ENCODE data around the gene RASSF5.

The RASSF5 gene

DNA sequence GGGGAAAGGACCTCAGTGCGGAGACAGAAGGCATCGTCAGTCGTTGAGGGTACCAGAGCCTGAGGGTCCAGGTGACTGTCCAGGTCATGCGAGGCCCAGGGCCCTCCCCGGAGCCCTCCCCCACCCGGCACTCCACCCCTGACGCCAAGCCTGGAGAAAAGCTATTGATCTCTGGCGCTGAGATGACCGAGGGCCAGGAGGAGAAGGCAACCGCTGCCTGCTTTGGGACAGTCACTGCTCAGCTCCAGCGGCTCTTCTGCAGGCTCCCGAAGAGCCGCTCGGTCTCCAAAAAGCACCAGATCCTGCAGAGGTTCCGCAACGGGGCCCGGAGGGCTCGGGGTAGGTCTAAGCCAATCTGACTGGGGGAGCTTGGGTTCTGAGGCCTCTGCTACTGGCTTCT, 10.9 kb downstream of the RASSF5 start:
- no peak for DNase-seq

DNA sequence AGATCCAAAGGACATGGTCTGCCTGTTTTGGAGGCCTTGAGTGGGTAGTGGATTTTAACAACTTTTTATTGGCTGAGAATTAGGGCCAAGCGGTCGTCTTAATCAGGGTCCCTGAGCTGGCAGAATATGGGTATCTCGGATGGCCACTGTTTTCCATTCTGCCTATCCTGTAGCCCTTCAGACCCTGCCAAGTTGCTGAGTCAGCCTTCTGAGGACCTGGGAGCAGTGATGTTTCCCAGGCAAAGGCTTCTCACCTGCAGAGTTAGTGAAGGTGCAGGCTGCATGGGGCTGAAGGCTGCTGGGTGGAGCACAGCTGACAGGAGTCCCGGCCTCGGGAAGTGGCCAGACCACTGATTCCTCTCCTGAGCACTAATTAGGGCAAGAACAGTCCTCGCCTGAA, 11.4 kb downstream of the RASSF5 start:
- DNase-seq = no peak

DNA sequence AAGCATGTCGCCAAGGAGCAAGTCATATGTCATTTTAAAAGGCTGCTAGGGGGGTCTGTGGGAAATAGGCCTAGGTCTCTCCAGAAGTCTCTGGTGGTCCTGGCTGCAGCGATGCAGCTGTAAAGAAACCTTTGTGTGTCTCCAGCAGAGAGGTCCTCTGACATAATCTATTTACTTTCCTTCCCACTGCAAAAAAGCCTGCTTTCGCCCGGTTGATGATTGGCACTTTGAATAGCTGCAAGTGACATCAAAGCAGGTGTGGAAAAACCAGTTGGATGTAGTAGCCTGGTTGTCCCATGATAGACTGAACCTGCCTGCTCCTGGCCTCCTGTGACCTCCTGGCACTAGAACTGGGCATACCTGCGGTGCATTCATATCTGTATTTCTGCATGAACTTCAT, 13.8 kb downstream of the RASSF5 start:
- no peak for DNase-seq

DNA sequence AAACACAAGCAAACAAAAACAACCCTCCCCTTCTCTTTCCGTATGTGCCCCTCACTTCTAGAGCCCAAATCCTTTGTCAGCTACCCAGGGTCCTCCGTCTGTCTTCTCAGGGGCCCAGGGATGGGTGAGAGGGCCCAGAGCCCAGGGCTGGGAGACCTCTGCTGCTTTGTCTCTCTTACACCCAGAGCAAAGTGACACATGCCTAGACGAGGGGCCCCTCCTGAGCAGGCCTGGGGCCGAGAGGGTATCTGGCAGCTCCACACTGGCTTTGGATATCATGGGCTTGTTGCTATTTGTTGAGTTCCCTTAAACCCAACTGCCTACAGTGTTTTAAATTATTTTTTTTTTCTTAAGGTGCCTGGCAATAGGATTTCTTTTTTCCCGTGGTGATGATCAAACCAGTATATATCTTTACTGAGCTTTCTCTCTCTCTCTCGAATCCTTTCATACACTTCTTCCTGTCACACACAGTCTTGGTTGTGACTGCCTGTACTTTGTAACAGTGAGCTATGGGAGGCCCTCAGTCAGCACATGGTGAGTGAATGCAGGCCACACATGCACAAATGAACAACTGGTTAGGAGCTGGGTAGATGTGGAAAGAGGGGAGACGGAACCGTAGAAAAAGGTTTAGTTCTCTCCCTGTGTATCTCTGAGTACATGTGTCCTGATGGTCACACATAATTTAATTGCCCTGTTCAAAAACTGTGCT, 14.5 kb downstream of the RASSF5 start:
- DNase-seq = no peak

DNA sequence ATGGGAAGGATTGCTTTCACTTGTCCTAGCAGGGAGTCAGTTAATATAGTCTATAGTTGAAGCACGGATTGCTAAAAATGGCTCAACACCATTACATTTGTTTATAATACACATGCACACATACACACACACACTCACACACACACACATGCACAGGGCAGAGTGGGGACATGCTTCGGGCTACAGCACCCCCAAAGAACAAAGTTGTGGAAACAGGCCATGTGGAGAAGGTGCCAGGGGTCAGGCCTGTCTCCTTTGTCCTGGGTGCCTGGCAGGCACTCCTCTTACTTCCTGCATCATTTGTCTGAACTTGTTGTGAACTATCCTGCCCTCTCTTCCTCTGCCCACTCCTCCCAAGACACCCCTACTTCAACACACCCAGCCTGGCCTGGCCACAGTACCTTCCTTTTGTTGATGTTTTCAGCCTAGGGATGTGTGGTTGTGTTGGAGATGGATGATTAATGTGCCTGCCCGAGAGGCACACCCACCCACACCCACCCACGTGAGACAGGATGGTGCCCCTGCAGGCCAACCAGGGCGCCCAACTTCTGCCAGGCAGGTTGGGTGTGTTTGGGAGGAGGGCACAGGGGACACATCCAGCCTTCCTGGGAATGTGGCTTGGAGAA, 17.5 kb downstream of the RASSF5 start:
- DNase-seq = no peak

DNA sequence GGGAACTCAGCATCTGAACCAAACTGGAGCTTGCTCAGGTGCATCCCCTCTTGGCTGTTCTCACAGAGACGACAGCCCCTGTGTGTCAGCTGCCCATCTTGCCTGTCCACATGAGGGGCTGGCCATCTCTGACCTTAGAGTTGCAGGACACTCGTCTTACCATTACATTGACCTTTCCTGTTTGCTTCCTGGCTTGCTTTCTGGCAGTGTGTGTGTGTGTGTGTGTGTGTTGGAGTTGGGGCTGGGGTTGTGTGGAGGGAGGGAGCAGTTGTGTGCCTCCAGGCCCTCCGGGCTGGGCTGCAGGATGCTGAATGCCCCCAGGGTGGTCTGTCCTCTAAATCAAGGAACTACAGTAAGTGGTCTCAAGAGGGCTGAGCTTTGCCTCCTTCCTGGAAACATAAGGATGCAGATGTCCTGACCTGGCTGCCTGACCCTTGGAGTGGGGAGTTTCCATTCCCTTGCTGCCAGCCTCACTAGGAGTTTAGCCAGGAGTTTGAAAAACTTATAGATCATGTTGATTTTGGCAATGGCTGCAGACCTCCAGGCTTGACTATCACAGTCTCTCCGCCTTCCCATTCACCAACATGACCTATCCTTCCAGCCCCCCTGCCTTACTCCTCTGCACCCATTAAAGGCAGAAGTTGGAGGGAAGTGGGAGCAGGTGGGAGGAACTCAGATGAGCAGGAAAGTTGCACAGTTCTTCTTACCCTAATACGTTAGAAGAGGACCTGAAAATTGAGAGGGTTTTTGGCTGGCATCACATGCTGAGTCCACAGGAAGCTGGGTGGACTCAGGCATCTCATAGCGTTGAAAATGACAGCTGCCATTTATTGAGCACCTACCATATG, 19.0 kb downstream of the RASSF5 start:
- no peak for DNase-seq

DNA sequence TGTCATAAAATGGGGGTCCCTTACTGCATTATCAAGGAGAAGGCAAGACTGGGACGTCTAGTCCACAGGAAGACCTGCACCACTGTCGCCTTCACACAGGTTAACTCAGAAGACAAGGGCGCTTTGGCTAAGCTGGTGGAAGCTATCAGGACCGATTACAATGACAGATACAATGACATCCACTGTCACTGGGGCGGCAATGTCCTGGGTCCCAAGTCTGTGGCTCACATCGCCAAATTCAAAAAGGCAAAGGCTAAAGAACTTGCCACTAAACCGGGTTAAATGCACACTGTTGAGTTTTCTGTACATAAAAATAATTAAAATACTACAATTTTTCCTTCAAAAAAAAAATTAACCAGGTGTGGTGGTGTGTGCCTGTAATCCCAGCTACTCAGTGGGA, 22.1 kb downstream of the RASSF5 start:
- no peak for DNase-seq

DNA sequence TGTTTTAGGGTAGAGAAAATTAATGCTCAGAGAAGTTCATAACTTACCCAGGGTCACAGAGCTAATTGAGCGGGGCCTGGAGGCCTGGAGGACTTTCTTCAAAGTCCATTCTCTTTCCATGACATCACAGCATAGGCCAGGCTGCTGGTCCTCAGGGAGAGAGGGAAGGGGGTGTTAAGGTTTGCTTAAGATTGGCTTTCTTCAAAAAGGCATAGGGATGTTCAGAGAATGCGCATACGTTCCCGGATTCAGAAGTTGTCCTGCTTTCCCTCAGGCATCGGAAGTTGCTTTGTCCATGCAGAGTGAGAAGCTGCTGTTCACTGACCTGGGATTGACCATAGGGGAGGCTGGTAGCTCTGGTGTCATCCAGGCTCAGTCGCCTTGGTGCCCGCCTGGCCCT, 25.0 kb downstream of the RASSF5 start:
- no peak for DNase-seq

DNA sequence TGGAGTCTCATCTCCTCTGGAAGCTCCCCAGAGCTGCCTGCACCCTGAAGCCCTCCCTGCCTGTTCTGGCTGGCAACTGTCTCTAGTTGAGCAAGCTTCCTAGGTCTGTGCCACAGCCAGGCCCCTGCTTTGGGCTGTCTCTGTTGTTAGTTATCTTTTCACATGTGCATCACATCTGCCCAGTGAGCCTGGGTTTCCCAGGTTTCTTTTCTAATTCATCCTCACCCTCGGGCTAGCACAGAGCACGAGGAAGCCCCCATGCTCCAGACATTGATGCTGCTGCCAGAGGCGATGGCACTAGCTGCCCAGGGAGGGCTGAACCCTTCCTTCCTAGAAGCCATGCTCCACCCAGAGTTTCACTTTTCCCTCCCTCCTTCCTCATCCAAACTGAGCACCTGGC, 27.2 kb downstream of the RASSF5 start:
- DNase-seq = no peak

DNA sequence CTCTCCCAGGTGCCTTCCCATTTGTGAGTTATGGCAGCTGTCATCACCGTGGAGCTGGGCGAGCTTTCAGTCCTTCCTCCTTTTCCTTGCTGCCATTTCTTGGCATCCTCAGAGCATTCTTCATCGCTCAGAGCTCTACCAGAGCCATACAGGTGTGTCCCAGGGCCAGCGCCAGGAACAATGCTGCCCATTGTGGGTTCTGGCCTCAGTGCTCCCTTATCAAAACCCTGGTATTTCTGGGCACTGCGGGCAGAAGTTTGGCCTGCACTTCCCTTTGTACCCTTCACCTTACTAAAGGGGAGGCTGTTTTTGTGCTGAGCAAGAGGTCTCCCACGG, 28.5 kb downstream of the RASSF5 start:
- no peak for DNase-seq

DNA sequence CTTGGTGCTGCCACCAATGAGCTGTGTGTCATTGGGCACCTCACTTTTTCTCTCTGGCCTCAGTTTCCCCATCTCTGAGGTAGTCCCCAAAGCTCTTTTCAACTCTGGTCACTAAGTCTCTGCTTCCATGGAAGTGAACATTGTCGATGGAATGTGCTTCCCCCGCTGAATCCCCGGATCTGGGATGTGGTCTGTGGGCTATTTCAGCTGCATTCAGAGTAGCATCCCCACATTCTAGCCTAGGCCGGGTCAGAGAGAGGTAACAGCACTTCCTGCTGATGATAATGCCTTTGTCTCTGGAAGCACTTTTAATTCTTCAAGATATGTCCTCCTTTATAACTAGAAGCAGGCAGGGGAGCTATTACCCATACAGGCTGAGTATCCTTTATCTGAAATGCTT, 29.8 kb downstream of the RASSF5 start:
- no peak for DNase-seq

DNA sequence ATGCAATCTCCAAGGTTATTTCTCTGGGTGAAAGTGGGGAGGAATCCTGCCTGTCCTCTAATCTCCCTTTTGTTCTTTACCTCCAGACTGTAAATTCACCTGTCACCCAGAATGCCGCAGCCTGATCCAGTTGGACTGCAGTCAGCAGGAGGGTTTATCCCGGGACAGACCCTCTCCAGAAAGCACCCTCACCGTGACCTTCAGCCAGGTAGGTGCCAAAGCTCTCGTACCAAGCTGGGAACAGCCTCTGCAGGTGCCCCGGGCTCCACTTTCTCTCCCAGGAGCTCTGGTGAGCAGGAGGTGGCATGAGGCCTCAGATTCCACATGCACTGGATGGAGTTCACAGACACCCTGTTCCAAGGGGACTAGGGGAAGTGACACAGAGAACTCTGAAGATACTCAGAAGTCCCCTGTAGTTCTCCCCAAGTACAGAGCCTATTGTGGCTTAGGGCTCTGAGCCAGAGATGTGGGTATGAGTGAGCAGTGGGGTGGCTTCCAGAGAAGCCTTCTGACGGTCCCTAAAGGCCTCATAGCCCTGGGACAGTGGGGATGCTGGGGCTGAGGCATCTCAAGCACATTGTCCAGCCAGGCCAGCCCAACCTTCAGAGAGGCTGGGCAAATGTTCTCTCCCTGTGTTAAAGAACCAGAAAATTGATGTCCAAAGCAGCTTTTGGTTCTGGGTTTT, 30.9 kb downstream of the RASSF5 start:
- DNase-seq = no peak

DNA sequence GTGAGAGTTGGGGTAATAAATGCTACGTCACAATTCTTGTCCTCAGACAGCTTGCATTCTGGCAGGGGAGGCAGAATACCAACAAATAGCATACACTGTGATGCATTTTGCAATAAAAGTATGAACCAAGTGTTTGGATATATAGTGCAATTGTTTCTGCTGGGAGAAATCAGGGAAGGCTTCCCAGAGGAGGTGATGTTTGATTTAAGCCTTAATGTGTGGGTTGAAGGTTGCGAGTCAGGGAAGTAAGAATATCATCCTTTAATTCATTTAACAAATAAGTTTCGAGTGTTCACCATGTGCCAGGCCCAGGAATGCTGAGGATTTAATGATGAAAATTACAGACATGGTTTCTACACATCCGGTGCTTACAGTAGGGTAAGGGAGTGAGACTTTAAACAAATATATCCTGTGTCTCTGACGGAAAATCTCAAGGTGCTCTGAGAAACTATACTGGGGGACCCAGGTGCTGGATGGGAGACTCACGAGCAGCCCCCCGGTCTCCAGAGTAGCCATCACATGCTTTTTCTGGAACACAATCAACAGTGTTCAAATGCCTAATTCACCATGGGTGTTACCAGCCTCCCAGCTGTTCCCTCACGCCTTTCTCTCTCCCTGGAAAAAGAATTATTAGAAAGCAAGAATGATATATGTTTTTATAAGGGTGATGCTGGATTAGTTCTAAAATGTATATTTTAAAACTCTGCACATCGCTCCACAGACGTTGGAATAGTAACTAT, 31.7 kb downstream of the RASSF5 start:
- DNase-seq = no peak

DNA sequence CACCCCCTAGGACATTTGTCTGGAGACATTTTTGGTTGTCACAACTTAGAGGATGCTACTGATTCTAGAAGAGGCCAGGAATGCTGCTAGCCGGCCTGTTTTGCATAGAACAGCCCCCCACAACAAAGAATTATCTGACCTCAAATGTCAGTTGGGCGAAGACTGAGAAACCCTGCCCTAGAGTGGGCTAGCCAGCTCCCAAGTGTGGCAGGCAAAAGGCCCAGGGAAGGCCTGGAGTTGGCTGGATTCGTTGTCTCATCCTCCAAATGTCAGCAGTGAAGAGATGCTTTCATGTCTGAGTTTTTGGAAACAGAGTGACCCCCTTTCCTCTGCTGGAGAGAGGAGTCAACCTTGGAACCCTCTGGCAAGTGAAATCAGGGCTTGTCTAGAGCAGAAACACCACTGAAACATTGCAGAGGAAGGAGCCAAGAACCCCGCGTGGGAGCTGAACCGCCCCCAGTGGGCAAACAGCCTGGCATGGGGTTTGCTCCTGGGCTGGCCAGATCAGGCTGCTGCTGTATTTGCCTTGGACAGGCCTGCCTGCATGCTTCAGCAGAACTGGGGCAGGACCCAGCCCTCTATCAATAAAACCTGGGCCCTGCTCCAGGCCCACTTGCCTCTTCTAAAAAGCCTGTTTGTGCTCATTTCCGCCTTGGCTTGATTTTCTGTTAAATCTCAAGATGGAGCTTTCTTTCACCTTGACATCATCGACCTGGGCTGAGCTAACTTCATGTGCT, 32.9 kb downstream of the RASSF5 start:
- no peak for DNase-seq

DNA sequence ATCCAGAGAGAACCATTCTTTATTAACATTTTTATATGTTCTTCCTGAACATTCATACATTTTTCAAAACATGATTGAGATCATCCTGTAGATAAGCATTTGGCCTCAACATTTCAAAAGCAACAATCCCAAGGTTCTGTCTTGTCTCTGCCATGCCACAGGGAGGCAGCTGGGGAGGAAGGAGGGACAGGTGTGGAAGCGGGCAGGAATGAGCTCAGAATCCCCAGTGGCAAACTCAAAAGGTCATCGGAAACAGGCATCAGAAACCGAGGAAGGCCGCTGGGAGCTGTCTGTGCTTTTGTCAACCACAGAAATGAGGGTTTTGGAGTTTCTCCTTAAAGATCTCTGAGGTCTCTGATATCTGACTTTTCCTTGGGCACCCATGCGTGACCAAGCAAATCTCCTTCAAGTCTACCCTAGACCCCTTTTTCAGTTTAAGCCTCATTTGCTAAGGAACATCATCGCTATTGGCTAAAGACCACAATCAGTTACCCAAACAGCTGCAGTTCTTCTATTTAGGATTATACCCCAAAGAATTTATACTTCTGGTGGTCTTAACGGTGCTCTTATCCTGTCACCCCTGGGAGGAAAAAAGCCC, 34.0 kb downstream of the RASSF5 start:
- DNase-seq = no peak

DNA sequence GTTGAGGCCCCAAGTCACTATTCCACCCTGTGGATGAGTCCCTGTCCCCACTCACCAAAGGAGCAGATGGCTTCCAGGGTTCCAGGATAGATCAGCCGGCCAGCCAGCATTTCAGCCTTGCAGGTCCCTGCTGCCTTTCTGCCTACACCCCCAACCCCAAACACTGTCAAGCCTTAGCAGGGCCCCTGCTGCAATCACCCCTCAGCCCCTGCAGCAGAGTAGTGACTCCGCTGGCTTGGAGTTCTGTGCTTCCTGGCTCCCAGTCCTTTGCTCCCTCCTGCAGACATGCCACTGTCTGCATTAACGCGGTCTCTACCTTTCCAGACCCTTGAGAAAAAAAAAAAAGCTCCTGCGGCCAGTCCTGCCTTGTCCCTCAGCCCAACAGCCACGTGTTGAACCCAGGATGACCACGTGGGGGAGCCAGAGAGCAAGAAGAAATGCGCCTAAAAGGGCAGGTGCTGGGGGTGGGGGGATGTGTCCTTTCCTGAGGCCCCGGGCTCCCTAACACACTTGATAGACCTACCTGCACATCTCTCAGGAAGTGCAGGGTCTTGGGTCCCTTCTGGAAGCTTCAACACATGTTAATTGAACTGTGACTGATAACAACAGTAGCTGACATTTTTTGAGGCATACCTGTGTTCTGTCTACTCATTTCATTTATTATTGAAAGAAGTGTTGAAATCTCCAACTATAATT, 37.4 kb downstream of the RASSF5 start:
- peak; percentile 70 for DNase-seq

DNA sequence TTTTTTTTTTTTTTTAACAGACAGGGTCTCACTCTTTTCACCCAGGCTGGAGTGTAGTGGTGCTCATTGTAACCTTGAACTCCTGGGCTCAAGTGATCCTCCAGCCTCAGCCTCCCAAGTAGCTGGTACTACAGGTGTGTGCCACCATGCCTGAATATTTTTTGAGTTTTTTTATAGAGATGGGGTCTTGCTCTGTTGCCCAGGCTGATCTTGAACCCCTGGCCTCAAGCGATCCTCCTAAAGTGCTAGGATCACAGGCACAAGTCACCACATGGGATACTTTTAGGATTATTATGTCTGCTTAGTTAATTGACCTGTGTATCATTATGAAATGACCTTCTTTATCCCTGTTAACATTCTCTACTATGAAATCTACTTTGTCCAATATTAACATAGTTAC, 38.0 kb downstream of the RASSF5 start:
- no peak for DNase-seq

DNA sequence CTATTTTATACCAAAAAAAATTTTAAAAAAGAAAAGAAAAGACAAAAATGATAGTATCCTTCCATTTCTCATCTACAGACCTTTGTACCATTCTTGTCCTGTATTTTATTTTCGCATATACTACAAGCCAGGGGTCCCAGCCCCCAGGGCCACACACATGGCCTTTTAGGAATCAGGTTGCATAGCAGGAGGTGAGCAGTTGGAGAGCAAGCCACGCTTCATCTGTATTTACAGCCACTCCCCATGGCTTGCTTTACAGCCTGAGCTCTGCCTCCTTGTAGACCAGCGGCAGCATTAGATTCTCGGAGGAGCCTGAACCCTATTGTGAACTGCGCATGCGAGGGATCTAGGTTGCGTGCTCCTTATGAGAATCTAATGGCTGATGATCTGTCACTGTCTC, 39.8 kb downstream of the RASSF5 start:
- no peak for DNase-seq

DNA sequence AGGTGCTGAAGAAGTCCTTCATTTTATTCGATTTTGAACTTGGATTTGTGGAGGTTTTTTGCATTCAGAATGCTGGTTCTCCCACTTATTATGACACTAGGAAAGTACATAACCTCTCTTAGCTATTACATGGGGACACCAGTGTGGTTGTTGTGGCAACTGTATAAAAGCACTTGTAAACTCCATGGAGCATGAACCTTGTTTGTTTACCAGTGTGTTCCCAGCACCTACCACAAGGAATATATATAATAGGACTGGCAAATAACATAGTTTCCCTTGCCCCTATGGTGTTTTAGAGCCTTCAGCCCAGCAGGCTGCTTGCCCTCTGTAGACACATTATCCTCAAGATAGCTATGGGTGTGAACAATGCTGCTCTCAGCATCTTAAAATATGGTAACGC, 43.1 kb downstream of the RASSF5 start:
- no peak for DNase-seq

DNA sequence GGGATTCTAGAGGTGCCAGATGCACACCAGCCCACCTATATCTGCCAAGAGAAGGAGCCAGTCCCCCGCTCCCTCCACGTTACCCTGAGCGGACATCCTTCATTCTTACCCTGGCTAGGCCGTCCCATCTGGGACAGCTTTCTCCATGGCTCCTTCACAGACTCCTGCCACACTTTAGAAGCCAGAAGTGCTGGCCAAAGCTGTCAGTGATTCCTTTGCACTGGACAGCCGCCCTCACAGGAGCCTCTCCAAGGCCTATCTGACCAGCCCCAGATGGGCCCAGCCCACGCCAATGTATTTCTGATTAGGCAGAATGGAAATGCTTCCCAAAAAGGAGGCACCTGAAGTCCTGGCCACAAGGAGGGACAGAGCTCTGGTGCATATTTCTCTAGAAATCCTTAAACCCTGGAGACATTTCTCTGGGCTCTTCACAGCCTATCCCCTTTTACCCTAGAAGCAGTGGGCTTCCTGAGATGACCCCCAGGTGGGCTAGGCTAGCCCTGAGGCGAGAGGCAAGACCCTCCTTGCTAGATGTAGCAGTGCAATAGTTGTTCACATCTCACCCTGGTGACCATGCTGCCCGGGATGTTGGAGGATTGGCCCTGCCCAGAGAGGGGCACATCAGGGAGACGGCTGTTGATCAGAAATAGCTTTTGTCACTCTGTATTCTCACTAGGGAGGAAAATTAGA, 44.1 kb downstream of the RASSF5 start:
- DNase-seq = no peak

DNA sequence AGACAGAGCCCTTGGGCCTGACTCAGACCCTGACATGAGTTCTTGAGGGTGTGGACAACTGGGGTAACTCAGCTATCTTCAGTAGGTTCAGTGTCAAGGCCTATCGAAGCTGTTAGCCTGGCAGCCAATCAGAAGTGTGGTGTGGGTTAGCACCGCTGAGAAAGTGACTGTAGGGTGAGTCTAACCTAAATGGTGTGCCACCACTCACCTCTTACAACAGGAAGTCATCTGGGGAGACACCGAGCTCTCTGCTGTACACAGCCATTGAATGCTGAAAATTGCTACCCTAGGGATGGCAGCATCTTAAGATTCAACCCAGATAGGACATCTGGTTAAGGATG, 44.6 kb downstream of the RASSF5 start:
- peak; percentile 67 for DNase-seq
